Effector CD8-positive, alpha-beta T cell (primary cell): Measurements from ENCODE around the gene DEPP1.

Source experiments
- DNase-seq: peaks from one replicate; lab custom pipeline; 2025; lab: John Stamatoyannopoulos, UW

The DEPP1 gene

DNA sequence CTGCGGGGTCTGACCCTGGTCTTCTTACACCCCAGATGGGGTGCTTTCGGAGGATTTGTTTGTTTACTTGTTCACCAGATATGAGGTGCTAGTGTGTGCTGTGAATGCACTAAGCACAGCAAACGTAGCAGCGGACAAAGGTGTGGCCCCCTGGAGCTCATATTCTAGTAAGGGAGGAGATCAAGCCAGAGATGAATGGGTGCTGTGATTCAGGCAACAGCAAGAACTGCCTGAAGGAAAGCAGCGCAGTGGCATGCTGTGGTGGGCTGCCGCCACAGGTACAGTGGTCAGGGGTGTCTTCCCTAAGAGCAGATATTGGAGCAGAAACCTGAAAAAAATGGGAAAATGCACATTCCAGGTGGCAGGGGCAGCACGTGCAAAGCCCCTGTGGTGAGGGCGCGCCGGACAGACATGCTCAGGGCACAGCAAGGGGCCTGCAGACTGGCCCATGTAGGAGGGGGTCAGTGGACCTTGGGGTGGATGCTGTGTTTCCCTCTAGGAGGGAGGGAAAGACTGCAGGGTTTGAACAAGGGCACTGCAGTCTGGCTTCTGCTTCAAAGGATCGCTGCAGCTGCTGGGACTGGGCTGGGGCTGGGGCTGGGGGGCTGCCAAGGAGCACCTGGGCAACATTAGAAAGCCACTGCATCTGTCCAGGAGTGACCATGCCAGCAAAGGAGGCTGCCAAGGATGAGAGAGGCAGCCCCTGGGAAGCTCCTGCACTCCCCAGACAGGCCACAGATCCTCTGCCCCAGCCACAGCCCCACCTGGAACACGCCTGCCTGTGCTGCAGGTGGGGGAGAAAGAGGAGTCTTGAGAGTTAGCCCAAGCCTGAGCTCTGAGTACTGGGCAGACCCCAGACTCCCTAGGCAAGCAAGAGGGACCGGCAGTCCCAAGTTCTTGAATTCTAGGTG, 927 bp upstream of the DEPP1 start:
- DNase-seq: no peak

GRCh38 chr10:44978213-44978569, 418 bp downstream of the DEPP1 start:
- no peak for DNase-seq

DNA sequence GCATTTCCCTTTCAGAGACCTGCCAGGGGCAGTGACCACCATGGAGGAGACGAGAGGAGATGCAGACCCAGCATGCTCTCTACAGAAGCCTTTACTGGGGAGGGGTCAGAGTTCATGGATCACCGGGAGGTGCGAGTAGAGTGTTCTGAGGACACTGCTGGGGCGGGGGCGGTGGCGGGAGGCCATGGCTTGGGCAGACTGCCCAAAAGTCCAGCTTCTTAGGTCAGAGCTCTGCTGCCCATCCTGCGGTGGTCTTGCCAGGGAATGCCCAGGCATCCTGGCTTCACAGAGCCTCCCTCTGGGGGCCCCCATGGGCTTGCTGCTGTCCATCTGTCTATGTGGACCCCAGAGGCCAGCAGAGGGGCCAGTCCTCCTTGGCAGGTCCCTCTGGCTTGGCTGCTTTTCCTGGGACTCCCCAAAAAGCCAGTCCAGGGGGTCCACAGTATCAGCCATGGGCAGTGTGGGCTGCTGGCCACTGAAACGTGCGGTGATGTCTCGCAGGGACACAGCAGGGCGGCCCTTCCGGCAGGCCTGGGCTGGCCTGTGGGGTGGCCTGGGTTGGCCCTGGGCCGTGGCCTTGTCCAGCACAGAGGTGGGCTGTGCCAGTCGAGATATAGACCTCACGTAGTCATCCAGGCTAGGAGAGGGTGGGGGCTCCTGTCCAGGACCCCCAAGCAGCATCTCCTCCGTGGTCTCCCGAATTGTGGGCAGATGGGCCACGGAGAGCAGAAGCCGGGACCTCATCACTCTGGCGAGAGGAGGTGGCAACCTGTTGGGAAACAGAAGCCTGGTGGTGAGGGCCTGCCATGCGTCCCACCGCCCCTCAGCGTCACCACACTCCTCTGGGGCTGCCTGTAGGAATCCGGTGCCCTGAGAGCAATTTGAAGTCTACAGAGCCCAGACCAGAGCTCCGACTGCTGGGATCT, 1.1 kb downstream of the DEPP1 start:
- no peak for DNase-seq

DNA sequence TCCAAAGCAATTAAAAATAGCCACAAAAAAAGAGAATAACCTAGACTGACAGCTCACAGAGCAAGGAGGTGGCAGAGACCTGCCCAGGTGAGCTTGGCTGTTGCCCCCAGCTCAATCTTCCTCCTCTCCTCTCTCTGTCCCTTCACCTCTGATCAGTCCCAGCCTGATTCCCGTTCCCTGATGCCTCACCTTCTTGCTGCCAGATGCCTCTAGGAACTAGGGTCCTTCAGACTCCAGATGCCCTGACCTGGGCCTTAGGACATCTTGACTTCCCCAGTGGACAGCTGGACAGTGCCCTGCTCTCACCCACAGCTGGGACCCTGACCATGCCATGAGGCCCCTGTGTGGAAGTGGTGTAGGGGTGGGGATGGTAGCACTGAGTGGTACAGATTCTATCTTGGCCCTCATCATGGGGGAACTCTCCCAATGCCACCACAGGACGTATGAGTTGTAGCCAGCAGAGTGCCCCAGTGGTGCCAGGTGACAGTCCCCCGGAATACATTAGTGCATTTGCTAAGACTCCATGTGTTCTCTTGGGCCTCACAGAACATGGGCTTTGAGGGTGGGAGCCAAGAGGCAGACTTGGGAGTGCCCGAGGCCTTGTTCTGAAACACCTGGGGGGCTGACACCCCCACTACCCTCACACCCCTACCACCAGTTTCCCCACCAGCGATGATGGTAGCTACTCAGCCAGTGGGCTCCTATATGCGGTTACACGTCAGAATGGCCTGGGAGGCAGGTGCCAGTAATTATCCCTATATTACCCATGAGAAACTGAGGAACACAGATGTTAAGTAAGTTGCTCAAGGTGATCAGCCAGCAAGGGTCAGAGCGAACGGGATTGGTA, 2.0 kb downstream of the DEPP1 start:
- no peak for DNase-seq

GRCh38 chr10:44975431-44976331, 2.9 kb downstream of the DEPP1 start:
- no peak for DNase-seq

DNA sequence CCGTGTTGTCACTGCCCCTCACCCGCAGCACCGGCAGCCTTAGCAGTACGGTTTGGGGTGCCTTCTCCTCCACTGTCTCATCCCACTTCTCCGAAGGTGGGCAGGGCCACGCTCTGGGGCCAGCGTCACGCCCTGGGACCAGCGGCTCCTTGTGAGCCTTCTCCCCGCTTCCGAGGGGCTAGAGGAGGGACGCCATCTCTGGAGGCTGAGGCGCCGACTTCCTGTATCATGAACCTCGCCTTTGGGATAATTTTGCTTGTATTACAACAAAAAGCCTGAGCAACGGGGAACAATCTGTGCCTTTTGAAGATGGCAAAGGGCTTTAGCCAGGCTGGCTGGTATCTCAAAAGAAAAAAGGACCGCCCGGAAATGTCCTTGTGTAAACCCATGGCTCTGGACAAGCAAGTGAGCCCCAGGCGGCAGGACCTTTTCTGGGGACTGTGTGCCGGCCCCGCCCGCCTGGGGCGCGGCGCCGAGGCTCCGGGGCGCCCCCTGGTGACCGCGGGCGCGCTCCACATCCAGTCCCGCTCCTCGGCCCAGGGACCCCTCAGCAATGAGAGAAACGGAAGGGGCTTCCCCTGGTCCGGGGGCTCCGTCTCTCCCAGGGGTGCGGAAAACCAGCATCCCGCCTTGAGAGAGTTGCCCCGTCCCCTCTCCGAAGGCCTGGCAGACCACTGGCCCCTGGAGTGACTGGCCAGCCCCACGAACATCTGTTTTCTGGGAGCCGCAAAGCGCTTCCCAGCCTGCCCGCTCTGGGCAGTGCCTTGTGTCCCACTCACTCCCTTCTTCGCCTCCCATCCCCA, 3.8 kb downstream of the DEPP1 start:
- DNase-seq: peak; percentile 48

GRCh38 chr10:44974082-44974627, 4.5 kb downstream of the DEPP1 start:
- DNase-seq: no peak

DNA sequence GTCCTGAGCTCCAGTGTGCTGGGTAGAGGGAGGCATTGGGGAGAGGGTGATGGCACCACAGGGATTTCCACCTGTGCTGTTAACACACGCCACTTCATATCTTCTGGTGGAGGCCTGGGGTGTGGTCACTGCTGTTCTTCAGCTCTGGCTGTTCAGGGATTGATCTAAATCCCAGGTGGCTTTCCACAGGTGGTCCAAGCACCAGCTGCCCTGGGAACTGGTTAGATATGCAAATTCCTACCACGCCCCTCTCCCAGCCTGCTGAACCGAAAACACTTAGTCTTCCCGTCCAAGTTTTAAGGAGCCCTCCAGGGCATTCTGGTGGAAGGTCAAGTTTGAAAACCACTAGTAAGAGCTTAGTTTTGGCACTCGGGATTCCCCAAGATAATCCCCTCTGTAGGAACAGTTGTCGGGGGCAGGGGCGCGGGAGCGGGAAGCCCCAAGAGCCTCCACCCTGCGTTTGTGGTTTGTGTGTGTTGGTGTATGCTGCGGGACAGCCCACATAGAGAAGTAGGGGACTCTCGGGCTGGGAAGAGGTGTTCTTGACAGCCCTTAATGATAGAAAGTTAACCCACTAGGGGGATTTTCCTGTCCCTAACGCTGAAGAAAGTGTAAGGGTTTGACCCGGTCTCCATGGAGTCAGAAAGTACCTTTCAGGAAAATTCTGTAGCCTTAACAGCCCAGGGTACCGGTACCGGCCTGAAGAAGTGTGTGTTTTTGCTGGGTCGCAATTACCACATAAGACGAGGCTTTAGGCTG, 5.1 kb downstream of the DEPP1 start:
- DNase-seq: no peak

DNA sequence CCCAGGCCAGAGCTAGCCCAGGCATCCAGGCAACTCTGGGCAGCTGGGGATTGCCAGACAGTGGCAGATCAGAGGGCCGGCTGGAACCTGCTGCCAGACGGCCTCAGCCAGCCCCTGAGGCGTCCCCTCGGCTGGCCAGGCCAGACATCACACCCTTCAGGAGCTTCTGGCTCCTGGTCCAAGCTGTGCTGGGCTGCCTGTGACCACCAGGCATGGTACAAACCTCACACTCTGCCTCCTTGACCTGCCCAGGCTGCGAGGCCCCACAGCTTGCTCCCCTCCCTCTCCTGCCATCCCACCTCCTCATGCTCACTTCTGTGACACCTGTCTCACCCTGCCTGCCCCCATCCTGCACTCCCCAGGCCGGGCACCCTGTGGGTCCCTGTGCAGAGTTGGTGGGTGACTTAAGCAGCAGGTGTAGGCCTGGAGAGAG, 5.7 kb downstream of the DEPP1 start:
- DNase-seq: no peak

- no peak for DNase-seq
Observed at GRCh38 chr10:44971935-44972757, 6.5 kb downstream of the DEPP1 start.

GRCh38 chr10:44971434-44971833, 7.2 kb downstream of the DEPP1 start:
- no peak for DNase-seq

DNA sequence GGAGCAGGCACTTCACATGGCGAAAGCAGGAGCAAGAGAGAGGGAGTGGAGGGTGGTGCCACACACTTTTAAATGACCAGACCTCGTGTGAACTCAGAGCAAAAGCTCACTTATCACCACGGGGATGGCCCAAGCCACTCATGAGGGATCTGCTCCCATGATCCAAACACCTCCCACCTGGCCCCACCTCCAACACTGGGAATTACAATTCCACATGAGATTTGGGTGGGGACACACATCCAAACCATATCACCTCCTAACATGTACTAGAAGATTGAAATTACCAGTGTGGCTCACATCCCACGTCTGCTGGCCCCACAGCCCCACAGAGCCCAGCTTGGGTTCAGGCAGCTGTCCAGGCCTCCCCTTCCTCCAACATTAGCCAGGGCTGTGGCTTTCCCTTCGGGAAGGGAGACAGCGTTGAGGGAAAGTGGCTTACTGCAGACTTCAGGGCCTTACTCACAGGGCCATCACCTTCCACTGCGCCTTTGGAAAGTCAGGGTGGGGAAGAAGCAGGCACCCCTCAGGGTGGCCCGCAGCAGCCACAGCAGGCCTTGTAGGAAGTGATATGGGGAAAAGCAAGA, 7.7 kb downstream of the DEPP1 start:
- no peak for DNase-seq

DNA sequence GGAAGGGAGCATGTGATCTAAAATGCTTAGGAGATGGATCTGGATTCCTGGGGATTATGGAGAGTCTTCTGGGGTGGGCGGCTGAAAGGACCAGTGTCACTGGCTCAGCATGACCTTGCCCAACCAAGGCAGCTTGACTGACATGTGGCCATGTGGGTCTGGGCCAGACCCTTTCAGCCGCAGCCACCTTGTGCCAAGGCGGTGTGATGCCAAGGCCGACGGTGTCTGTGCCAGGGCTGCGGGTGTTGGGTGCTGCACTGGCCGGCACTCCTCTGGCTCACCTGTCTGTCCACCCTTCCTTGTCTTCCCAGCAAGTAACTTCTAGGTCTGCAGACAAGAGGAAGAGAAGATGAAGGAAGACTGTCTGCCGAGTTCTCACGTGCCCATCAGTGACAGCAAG, 8.8 kb downstream of the DEPP1 start:
- no peak for DNase-seq

GRCh38 chr10:44968500-44969400, 9.9 kb downstream of the DEPP1 start:
- no peak for DNase-seq

- DNase-seq: no peak
Observed at GRCh38 chr10:44968091-44968490, 10.5 kb downstream of the DEPP1 start.

GRCh38 chr10:44967616-44968015, 11.0 kb downstream of the DEPP1 start:
- no peak for DNase-seq
